ENCODE data around the gene ZNF292. TPM values are rescaled to one million over a fixed set of nuclear protein-coding genes. Genes with fewer than 3 reads are reported as not detected.
"Not testable (repeated sequence)": the region's sequence is repeated elsewhere in the genome, so short reads cannot be mapped to it uniquely, and the experiment has no call there.

ZNF292 gene
- total and polyA plus RNA-seq, 2 donors (not counting 1 experiment from before 2014, with no cell fraction given): 10.1 to 84.1 TPM

- Mint-ChIP-seq H3K4me3 (no peak overlapping the region), H3K27ac (no peak overlapping the region), H3K9me3 (ENCODE audit: insufficient read depth) (peaks cover under 1% of the 10 kb centered on the region), H3K4me1 (no peaks in the 10 kb centered on the region), H3K27me3 (peaks cover 43% of the 10 kb centered on the region)
- DNase-seq (no peak), ATAC-seq (ENCODE audit: low read depth) (no peak)
- Histone ChIP-seq H3K9me3 (ENCODE audit: control extremely low read depth in 1 of 3, control insufficient read depth in 2 of 3, insufficient read depth in 1 of 3, low read length in 2 of 3) (peaks cover 0 to 5% (median 0%) of the 10 kb centered on the region in 3 donors), H3K79me2 (ENCODE audit: control insufficient read depth, insufficient read depth, low read length) (no peaks in the 10 kb centered on the region), H3K4me1 (ENCODE audit: control insufficient read depth in 2 of 2, insufficient read depth in 2 of 2, low read length in 2 of 2) (no peaks in the 10 kb centered on the region), H2AFZ (ENCODE audit: insufficient read depth, low read depth, low read length, poor library complexity, severe bottlenecking) (no peak overlapping the region), H3K27ac (ENCODE audit: low read length in 2 of 2) (no peak overlapping the region), H3K36me3 (replicated peaks in 1 of 2; ENCODE audit: control extremely low read depth in 1 of 2, control insufficient read depth in 1 of 2, extremely low read depth in 1 of 2, insufficient read depth in 2 of 2, low read length in 1 of 2) (no peaks in the 10 kb centered on the region), H3K9ac (ENCODE audit: low read length) (no peak overlapping the region), H3K27me3 (replicated peaks in 1 of 4; ENCODE audit: control extremely low read depth in 1 of 4, control insufficient read depth in 3 of 4, insufficient read depth in 4 of 4, low read length in 3 of 4) (peaks cover 0 to 7% (median 3%) of the 10 kb centered on the region in 4 experiments), H3K4me2 (replicated peaks; ENCODE audit: low read depth, low read length, poor library complexity, severe bottlenecking) (no peak overlapping the region), H3K4me3 (ENCODE audit: control extremely low read depth in 1 of 5, extremely low read depth in 1 of 5, insufficient read depth in 1 of 5, low read depth in 2 of 5, low read length in 4 of 5) (no peak overlapping the region), H4K20me1 (ENCODE audit: control insufficient read depth, insufficient read depth, low read length, poor library complexity, severe bottlenecking) (no peaks in the 10 kb centered on the region)
- WGBS (ENCODE audit: insufficient coverage): no CpG with 5 or more reads among the region's 1 CpG
- CTCF ChIA-PET: no interaction called here
- TF ChIP-seq CTCF (IDR thresholded peaks at IDR 0.05): no peak
- TF ChIP-seq EZH2 (IDR thresholded peaks at IDR 0.05; ENCODE audit: borderline replicate concordance, insufficient read depth, low read depth, low read length, poor library complexity, severe bottlenecking): no peak
- POLR2A ChIA-PET: no interaction called here
- intact Hi-C loops (cut with micrococcal nuclease): no loop called here
These were observed 141.8 kb downstream of the ZNF292 start for GRCh38 chr6:87297119-87297518.

GRCh38 chr6:87301277-87301676, 145.9 kb downstream of the ZNF292 start:
- H3K27me3 Mint-ChIP-seq: peaks cover 35% of the 10 kb centered on the region
- CTCF ChIA-PET: not testable (repeated sequence)

More at GRCh38 chr6:87301277-87301676, 145.9 kb downstream of the ZNF292 start:
- H3K27ac ChIP-seq (ENCODE audit: low read length in 2 of 2); H4K20me1 ChIP-seq (ENCODE audit: control insufficient read depth, insufficient read depth, low read length, poor library complexity, severe bottlenecking); H3K9me3 Mint-ChIP-seq (ENCODE audit: insufficient read depth); ATAC-seq (ENCODE audit: low read depth); H3K4me3 ChIP-seq (ENCODE audit: control extremely low read depth in 1 of 5, extremely low read depth in 1 of 5, insufficient read depth in 1 of 5, low read depth in 2 of 5, low read length in 4 of 5); H3K4me1 ChIP-seq (ENCODE audit: control insufficient read depth in 2 of 2, insufficient read depth in 2 of 2, low read length in 2 of 2); H3K4me3 Mint-ChIP-seq; H3K4me2 ChIP-seq (replicated peaks; ENCODE audit: low read depth, low read length, poor library complexity, severe bottlenecking); H3K27me3 ChIP-seq (replicated peaks in 1 of 4; ENCODE audit: control extremely low read depth in 1 of 4, control insufficient read depth in 3 of 4, insufficient read depth in 4 of 4, low read length in 3 of 4); intact Hi-C loops (cut with micrococcal nuclease); H2AFZ ChIP-seq (ENCODE audit: insufficient read depth, low read depth, low read length, poor library complexity, severe bottlenecking); H3K36me3 ChIP-seq (replicated peaks in 1 of 2; ENCODE audit: control extremely low read depth in 1 of 2, control insufficient read depth in 1 of 2, extremely low read depth in 1 of 2, insufficient read depth in 2 of 2, low read length in 1 of 2); H3K9me3 ChIP-seq (ENCODE audit: control extremely low read depth in 1 of 3, control insufficient read depth in 2 of 3, insufficient read depth in 1 of 3, low read length in 2 of 3); H3K27ac Mint-ChIP-seq; DNase-seq; POLR2A ChIA-PET; H3K4me1 Mint-ChIP-seq; H3K79me2 ChIP-seq (ENCODE audit: control insufficient read depth, insufficient read depth, low read length); H3K9ac ChIP-seq (ENCODE audit: low read length): not testable (repeated sequence)
- WGBS (ENCODE audit: insufficient coverage): 94% methylated on average over 9 of the region's 9 CpGs

All from B cell (primary cell).